Neuronal stem cell (in vitro differentiated cells): ENCODE measurements around the gene OTOG.

ENCODE experiments used
- DNase-seq: peaks from one replicate; pipeline ENCODE4 v3.0.0-alpha.2; 2013; ENCODE audit warnings: low spot score
- H2AFZ ChIP-seq: one replicate; pipeline ENCODE4 v1.6.1; 2013; ENCODE audit warnings: mild to moderate bottlenecking, low read length, inconsistent platforms
- H2AK5ac ChIP-seq: 2 replicates; pipeline ENCODE4 v1.6.1; 2013; ENCODE audit warnings: low read depth, mild to moderate bottlenecking, inconsistent platforms, low read length, moderate library complexity, mixed read lengths
- H2BK120ac ChIP-seq: 2 replicates; pipeline ENCODE4 v1.6.1; 2013; ENCODE audit warnings: low read depth, mild to moderate bottlenecking, inconsistent platforms, low read length, moderate library complexity, mixed read lengths
- H2BK12ac ChIP-seq: one replicate; pipeline ENCODE4 v1.6.1; 2013; ENCODE audit warnings: low read length, inconsistent platforms
- H2BK15ac ChIP-seq: 2 replicates; pipeline ENCODE4 v1.6.1; 2013; ENCODE audit warnings: mild to moderate bottlenecking, low read length, inconsistent platforms, mixed read lengths
- H2BK5ac ChIP-seq: one replicate; pipeline ENCODE4 v1.6.1; 2013; ENCODE audit warnings: inconsistent platforms, mild to moderate bottlenecking, low read length, moderate library complexity
- H3K14ac ChIP-seq: one replicate; pipeline ENCODE4 v1.6.1; 2013; ENCODE audit warnings: low read length, inconsistent platforms
- H3K18ac ChIP-seq: 2 replicates; pipeline ENCODE4 v1.6.1; 2013; ENCODE audit warnings: low read length, inconsistent platforms
- H3K23ac ChIP-seq: 2 replicates; pipeline ENCODE4 v1.6.1; 2013; ENCODE audit warnings: low read depth, mild to moderate bottlenecking, mixed read lengths, low read length, inconsistent platforms; ENCODE audit not compliant: poor library complexity
- H3K27ac ChIP-seq: replicated peaks from 3 replicates; pipeline ENCODE4 v1.5.1; 2013; ENCODE audit warnings: low read length, inconsistent platforms
- H3K27me3 ChIP-seq, 3 experiments: 2 replicates each; pipeline ENCODE4 v1.6.1; 2013; ENCODE audit warnings: low read length in 3 of 3, mild to moderate bottlenecking in 2 of 3, inconsistent platforms in 1 of 3, low read depth in 1 of 3, mixed read lengths in 1 of 3, moderate library complexity in 1 of 3; ENCODE audit not compliant: control insufficient read depth in 3 of 3, insufficient read depth in 3 of 3
- H3K36me3 ChIP-seq, 2 donors: replicated peaks in 1 of 2; 2 replicates each; pipeline ENCODE4 v1.6.1; 2013; ENCODE audit warnings: low read length in 2 of 2; ENCODE audit not compliant: control insufficient read depth in 2 of 2, insufficient read depth in 2 of 2
- H3K4ac ChIP-seq: 2 replicates; pipeline ENCODE4 v1.6.1; 2013; ENCODE audit warnings: inconsistent platforms, mild to moderate bottlenecking, low read length, moderate library complexity
- H3K4me1 ChIP-seq, 2 donors: 1 replicate in 1 of 2; 2 replicates in 1 of 2; pipeline ENCODE4 v1.6.1; 2013; ENCODE audit warnings: low read length in 2 of 2, low read depth in 1 of 2; ENCODE audit not compliant: control insufficient read depth in 2 of 2, insufficient read depth in 1 of 2
- H3K4me2 ChIP-seq: one replicate; pipeline ENCODE4 v1.6.1; 2013; ENCODE audit warnings: mild to moderate bottlenecking, low read length, inconsistent platforms; ENCODE audit not compliant: insufficient read depth, poor library complexity, severe bottlenecking
- H3K4me3 ChIP-seq, 2 donors: 2 replicates each; pipeline ENCODE4 v1.5.1; 2013; ENCODE audit warnings: low read length in 2 of 2, mild to moderate bottlenecking in 2 of 2, inconsistent platforms in 1 of 2, moderate library complexity in 1 of 2
- H3K79me1 ChIP-seq: one replicate; pipeline ENCODE4 v1.6.1; 2013; ENCODE audit warnings: low read depth, mild to moderate bottlenecking, inconsistent platforms, low read length, moderate library complexity
- H3K9ac ChIP-seq: one replicate; pipeline ENCODE4 v1.6.1; 2013; ENCODE audit warnings: mild to moderate bottlenecking, low read depth, low read length, inconsistent platforms; ENCODE audit not compliant: poor library complexity
- H3K9me3 ChIP-seq, 2 donors: replicated peaks in 1 of 2; 2 replicates each; pipeline versions ENCODE3 to v1.6.1; 2013; ENCODE audit warnings: low read length in 2 of 2, mild to moderate bottlenecking in 2 of 2, inconsistent platforms in 1 of 2, low read depth in 1 of 2, mixed read lengths in 1 of 2, moderate library complexity in 1 of 2; ENCODE audit not compliant: control insufficient read depth in 2 of 2, insufficient read depth in 1 of 2
- H4K8ac ChIP-seq: one replicate; pipeline ENCODE4 v1.6.1; 2013; ENCODE audit warnings: low read depth, mild to moderate bottlenecking, inconsistent platforms, low read length, moderate library complexity
- H4K91ac ChIP-seq: one replicate; pipeline ENCODE4 v1.6.1; 2013; ENCODE audit warnings: low read length, low read depth, mild to moderate bottlenecking, inconsistent platforms; ENCODE audit not compliant: poor library complexity
- WGBS, 2 donors: extraction: QIAGEN DNeasy Blood & Tissue Kit; methylation state at CpG; one replicate each; pipeline ENCODE4 v1.1.7; 2013; ENCODE audit warnings: missing lambda C conversion rate in 2 of 2, mixed read lengths in 1 of 2; ENCODE audit not compliant: insufficient read length in 2 of 2, insufficient replicate concordance in 1 of 2; ENCODE audit errors: extremely low coverage in 2 of 2; 5-methylcytosine and 5-hydroxymethylcytosine counted together

Gene OTOG

GRCh38 chr11:17514476-17514875 lies 32.6 kb upstream of the OTOG start:
- no peaks in the 10 kb centered on the region for H3K9me3 ChIP-seq
- no peak overlapping the region for H3K4me2 ChIP-seq
- H3K23ac ChIP-seq, result no peak overlapping the region
- H3K27ac ChIP-seq, result no peak overlapping the region
- no peaks in the 10 kb centered on the region for H3K36me3 ChIP-seq
- H2BK15ac ChIP-seq, result no peak overlapping the region
- no peaks in the 10 kb centered on the region for H3K79me1 ChIP-seq
- H3K27me3 ChIP-seq, result peaks cover 0 to 24% (median 2%) of the 10 kb centered on the region in 3 experiments
- no peak overlapping the region for H2BK5ac ChIP-seq
- no peak overlapping the region for H4K8ac ChIP-seq
- H3K14ac ChIP-seq, result no peak overlapping the region
- DNase-seq, result no peak
- no peaks in the 10 kb centered on the region for H3K4me1 ChIP-seq
- WGBS, 2 donors, result no CpG with 5 or more reads among the region's 4 CpGs
- no peak overlapping the region for H2BK120ac ChIP-seq
- no peak overlapping the region for H3K18ac ChIP-seq
- H3K9ac ChIP-seq, result no peak overlapping the region
- H2AFZ ChIP-seq, result no peak overlapping the region
- H3K4me3 ChIP-seq, result no peak overlapping the region
- H3K4ac ChIP-seq, result no peak overlapping the region
- H4K91ac ChIP-seq, result no peak overlapping the region
- H2AK5ac ChIP-seq, result no peak overlapping the region
- no peak overlapping the region for H2BK12ac ChIP-seq

DNA sequence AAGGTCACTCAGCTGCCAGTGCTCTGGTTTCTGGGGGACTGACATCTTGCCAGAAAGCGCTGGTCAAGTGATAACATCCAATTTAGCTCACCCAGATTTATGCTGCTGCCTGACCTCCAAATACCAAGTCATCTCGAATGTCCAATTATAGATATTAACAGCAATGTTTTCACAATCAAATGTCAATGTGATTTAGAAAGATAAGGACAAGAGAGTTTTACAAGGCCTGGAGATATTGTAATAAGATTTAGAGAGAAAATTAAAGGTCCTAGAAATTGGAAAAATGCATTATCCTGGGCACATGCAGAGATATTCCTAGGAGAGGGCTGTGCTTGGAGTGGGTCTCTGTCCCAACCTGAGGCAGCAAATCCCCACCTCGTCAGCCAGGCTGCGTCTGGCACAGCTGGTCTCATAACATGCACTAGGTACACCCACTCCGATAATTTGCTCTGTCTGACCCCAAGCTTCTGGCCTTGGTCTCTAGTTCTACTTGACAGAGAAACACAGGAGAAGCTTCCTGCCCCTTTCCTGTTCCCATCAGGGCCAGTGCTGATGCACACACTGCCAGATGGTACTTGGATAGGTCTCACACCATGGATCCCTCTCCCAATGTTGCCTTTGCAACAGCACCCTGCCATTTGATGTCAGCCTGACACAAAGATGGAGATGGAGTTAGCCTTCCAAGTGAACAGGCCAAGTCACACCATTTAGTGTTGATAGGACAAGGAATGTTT lies 31.4 kb upstream of the OTOG start:
- no peaks in the 10 kb centered on the region for H3K79me1 ChIP-seq
- peaks cover 0 to 26% (median 2%) of the 10 kb centered on the region in 3 experiments for H3K27me3 ChIP-seq
- H3K14ac ChIP-seq, result no peak overlapping the region
- no peak overlapping the region for H3K4me3 ChIP-seq
- DNase-seq, result no peak
- H2AK5ac ChIP-seq, result no peak overlapping the region
- no peak overlapping the region for H3K27ac ChIP-seq
- H3K9ac ChIP-seq, result no peak overlapping the region
- no peaks in the 10 kb centered on the region for H3K36me3 ChIP-seq
- no peak overlapping the region for H2BK120ac ChIP-seq
- no peak overlapping the region for H2BK15ac ChIP-seq
- H3K4me2 ChIP-seq, result no peak overlapping the region
- no peak overlapping the region for H3K23ac ChIP-seq
- no peaks in the 10 kb centered on the region for H3K4me1 ChIP-seq
- no peak overlapping the region for H2BK5ac ChIP-seq
- H3K18ac ChIP-seq, result no peak overlapping the region
- H2AFZ ChIP-seq, result no peak overlapping the region
- no peak overlapping the region for H2BK12ac ChIP-seq
- no peaks in the 10 kb centered on the region for H3K9me3 ChIP-seq
- no peak overlapping the region for H3K4ac ChIP-seq
- no peak overlapping the region for H4K91ac ChIP-seq
- no peak overlapping the region for H4K8ac ChIP-seq
- no CpG with 5 or more reads among the region's 5 CpGs for WGBS, 2 donors

DNA sequence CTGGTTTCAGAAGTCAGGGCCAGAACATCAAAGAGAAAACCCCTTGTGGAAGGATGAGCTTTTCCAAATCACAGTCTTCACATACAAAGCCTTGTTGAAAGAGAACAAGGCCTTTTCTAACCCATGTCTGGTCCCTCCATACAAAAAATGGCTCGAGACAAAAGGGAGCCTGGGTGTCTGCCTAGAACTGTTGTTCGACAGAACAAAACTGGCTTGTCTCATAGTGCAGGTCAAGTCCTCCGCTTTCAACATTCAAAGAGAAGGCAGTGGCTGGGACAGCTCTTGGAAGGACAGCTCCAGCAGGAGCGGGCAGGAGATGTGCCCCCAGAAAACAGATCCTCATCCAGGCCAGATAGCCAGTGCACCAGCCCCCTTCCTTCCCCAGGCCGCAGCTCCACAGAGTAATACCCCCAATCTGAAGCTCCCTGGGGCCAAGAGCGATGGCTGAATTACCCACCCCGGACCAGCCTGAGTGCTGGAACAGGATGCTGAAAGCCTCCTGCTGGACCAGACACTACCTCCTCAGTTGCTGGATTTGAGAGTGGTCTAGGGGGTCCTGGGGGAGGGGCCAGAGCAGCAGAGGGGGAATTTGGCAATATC lies 30.4 kb upstream of the OTOG start:
- Histone ChIP-seq H2BK12ac (no peak overlapping the region), H3K36me3 (no peaks in the 10 kb centered on the region), H2AK5ac (no peak overlapping the region), H3K23ac (no peak overlapping the region), H3K4ac (no peak overlapping the region), H3K4me1 (no peaks in the 10 kb centered on the region), H3K4me3 (no peak overlapping the region), H4K91ac (no peak overlapping the region), H3K9me3 (no peaks in the 10 kb centered on the region), H2AFZ (no peak overlapping the region), H3K18ac (peak overlapping the region; percentile 27), H3K79me1 (no peaks in the 10 kb centered on the region), H2BK15ac (no peak overlapping the region), H2BK120ac (no peak overlapping the region), H3K14ac (no peak overlapping the region), H3K27me3 (peaks cover 0 to 26% (median 2%) of the 10 kb centered on the region in 3 experiments), H3K27ac (no peak overlapping the region), H2BK5ac (no peak overlapping the region), H3K4me2 (no peak overlapping the region), H4K8ac (no peak overlapping the region), H3K9ac (no peak overlapping the region)
- no peak for DNase-seq
- no CpG with 5 or more reads among the region's 7 CpGs for WGBS, 2 donors

- Histone ChIP-seq H3K18ac (peak overlapping the region; percentile 15), H3K23ac (no peak overlapping the region), H2AFZ (no peak overlapping the region), H3K79me1 (no peaks in the 10 kb centered on the region), H3K27me3 (peaks cover 0 to 27% (median 2%) of the 10 kb centered on the region in 3 experiments), H2AK5ac (no peak overlapping the region), H3K14ac (no peak overlapping the region), H3K4me2 (no peak overlapping the region), H3K4me3 (no peak overlapping the region), H3K36me3 (no peaks in the 10 kb centered on the region), H3K9me3 (no peaks in the 10 kb centered on the region), H3K4me1 (no peaks in the 10 kb centered on the region), H2BK5ac (no peak overlapping the region), H3K4ac (no peak overlapping the region), H4K91ac (no peak overlapping the region), H2BK15ac (no peak overlapping the region), H2BK12ac (no peak overlapping the region), H3K27ac (no peak overlapping the region), H2BK120ac (no peak overlapping the region), H3K9ac (no peak overlapping the region), H4K8ac (no peak overlapping the region)
- no peak for DNase-seq
- WGBS, 2 donors, result no CpG with 5 or more reads among the region's 10 CpGs
Observed at GRCh38 chr11:17517186-17517585, 29.9 kb upstream of the OTOG start.
